Activated T-cell treated with anti-CD3 and anti-CD28 coated beads, Interleukin-2, amount 50 U/mL, for 24 hours (primary cell): ENCODE results near the gene CDV3.
"Not testable (repeated sequence)": the region's sequence is repeated elsewhere in the genome, so short reads cannot be mapped to it uniquely, and the experiment has no call there.

Experiments used
- DNase-seq: peaks from one replicate; pipeline ENCODE4 v3.0.0-alpha.2; 2020
- H3K27ac Mint-ChIP-seq: 2 replicates; pipeline ENCODE4 v1.8.0; 2020; ENCODE audit warnings: mild to moderate bottlenecking, mixed read lengths
- H3K27me3 Mint-ChIP-seq: 2 replicates; pipeline ENCODE4 v1.8.0; 2020; ENCODE audit warnings: mixed read lengths
- H3K36me3 Mint-ChIP-seq: 2 replicates; pipeline ENCODE4 v1.8.0; 2020; ENCODE audit warnings: low read depth, mixed read lengths
- H3K4me1 Mint-ChIP-seq: 2 replicates; pipeline ENCODE4 v1.8.0; 2020; ENCODE audit warnings: low read depth, mixed read lengths
- H3K4me3 Mint-ChIP-seq: 2 replicates; pipeline ENCODE4 v1.8.0; 2020; ENCODE audit warnings: mild to moderate bottlenecking, moderate library complexity, mixed read lengths
- H3K9me3 Mint-ChIP-seq: 2 replicates; pipeline ENCODE4 v1.8.0; 2020; ENCODE audit warnings: mixed read lengths

The CDV3 gene, protein sequence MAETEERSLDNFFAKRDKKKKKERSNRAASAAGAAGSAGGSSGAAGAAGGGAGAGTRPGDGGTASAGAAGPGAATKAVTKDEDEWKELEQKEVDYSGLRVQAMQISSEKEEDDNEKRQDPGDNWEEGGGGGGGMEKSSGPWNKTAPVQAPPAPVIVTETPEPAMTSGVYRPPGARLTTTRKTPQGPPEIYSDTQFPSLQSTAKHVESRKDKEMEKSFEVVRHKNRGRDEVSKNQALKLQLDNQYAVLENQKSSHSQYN

DNA sequence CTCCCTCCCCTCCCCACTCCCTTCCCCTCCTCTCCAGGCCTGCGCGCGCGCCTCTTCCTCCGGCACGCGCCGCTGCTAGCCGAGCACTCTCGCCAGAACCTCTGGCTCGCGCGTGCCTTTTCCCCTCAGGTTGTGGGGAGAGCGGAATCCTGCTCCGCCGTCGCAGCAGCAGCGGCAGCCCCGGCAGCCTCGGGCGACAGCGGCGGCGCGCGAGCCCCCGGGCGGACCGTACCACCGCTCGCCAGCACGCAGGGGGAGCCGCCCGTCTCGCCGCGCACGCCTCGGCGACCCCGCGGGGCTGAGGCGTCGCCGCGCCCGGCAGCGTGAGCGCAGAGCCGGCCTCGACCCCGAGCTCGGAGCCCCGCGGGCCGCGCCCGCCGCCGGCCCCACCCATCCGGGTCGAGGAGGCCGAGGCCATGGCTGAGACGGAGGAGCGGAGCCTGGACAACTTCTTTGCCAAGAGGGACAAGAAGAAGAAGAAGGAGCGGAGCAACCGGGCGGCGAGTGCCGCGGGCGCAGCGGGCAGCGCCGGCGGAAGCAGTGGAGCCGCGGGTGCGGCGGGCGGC is at the start of gene CDV3:
Gene CDV3 (plus strand): TSS at position 58 of the 566 bp plus-strand sequence. CDS start 359 bp downstream, at position 417.
- Mint-ChIP-seq H3K4me1 (peaks cover 59% of the 10 kb centered on the region), H3K9me3 (no peaks in the 10 kb centered on the region), H3K36me3 (peaks cover 44% of the 10 kb centered on the region), H3K27me3 (no peaks in the 10 kb centered on the region), H3K27ac (peak within 1 kb of the TSS; percentile 96), H3K4me3 (peak within 1 kb of the TSS; percentile 91)
- no peak for DNase-seq

DNA sequence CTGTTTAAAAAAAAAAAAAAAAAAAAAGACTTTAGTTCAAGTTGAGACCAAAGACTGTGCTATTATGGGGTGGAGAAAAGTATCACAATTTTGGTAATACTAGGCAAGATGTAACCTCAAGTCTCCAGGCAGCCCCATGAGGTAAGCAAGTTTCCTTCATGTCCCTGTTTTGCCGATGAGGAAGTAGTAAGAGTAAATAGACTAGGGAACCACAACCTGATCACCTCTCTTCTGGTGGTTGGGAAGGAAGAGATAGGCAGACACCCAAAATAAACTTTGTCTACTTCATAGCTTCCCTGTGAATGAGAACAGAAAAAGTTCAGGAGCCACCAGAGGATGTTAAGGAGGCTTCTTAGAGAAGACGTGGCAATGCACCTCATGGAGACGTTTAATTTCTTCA is 49.7 kb upstream of the CDV3 start:
- H3K9me3 Mint-ChIP-seq, H3K27ac Mint-ChIP-seq, H3K36me3 Mint-ChIP-seq, H3K4me1 Mint-ChIP-seq, H3K27me3 Mint-ChIP-seq, H3K4me3 Mint-ChIP-seq, DNase-seq: not testable (repeated sequence)

DNA sequence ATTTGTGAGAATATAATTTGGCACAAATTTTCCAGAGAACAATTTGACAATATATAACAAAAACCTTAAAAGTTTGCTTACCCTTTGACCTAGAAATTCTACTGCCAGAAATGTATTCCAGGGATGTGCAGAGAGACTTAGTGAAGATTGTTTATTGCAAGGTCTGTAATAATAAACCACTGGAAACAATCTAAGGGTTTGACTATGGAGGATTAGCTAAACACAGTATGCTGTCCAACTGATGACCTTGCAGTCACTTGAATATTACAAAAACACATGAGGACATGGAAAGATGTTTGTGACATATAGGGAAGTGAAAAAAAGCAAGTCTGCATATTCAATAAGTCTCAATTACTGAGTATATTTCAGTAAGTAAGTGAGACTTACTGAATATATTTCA is 48.1 kb upstream of the CDV3 start:
- no peaks in the 10 kb centered on the region for H3K27me3 Mint-ChIP-seq
- no peaks in the 10 kb centered on the region for H3K36me3 Mint-ChIP-seq
- H3K27ac Mint-ChIP-seq: no peak overlapping the region
- no peak for DNase-seq
- H3K4me3 Mint-ChIP-seq: no peak overlapping the region
- H3K9me3 Mint-ChIP-seq: peaks cover 8% of the 10 kb centered on the region
- no peaks in the 10 kb centered on the region for H3K4me1 Mint-ChIP-seq

DNA sequence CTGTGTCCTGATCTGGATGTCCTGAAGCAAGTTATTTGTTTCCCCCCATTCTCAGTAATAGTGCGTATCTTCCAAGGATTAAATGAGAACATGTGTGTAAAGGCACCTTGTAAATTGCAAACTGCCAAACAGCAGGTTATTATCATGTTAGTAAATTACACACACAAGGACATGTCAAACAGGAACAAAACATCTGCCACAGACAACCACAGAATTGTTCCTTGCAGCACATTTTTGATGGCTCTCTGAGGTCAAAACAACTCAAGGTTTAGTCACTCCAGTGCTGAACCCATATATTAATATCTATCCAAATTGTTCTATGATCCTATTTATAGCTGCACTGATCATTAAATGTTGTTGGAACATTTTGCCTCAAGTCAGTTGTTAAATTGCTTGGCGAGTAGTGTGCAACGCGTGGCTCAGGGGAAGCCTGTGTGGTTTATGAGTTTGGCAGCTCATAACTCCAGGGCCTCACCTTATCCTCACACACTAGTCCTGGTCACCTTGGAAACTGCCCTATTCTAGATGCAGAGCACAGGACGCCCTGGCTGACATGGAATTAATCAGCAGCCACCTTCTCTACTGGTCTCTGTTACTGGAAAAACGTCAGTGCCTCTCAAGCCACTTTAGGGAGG is 46.3 kb upstream of the CDV3 start:
- H3K9me3 Mint-ChIP-seq: peaks cover 8% of the 10 kb centered on the region
- no peak overlapping the region for H3K27ac Mint-ChIP-seq
- H3K4me3 Mint-ChIP-seq: no peak overlapping the region
- no peak for DNase-seq
- no peaks in the 10 kb centered on the region for H3K36me3 Mint-ChIP-seq
- no peaks in the 10 kb centered on the region for H3K4me1 Mint-ChIP-seq
- H3K27me3 Mint-ChIP-seq: no peaks in the 10 kb centered on the region

DNA sequence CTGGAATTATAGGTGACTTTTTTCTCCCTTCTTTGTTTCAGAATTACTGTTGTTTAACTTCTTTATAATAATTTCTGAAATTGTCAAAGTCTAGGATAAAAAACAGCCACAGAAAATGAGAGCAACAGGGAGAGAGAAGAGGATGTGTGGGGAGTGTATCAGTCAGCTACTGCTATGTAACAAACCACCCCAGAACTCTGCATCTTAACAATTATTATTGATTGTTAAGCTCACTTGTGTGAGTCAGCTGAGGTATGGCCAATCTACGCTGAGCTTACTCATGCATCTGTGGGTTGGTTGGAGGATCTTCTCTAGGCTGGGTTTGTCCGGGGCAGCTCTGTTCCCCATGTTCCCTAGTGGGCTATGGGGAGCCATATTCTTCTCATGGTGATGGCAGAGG is 43.7 kb upstream of the CDV3 start:
- Mint-ChIP-seq H3K36me3 (no peaks in the 10 kb centered on the region), H3K27me3 (no peaks in the 10 kb centered on the region), H3K9me3 (peaks cover 8% of the 10 kb centered on the region), H3K4me3 (no peak overlapping the region), H3K4me1 (no peaks in the 10 kb centered on the region), H3K27ac (no peak overlapping the region)
- DNase-seq: no peak

DNA sequence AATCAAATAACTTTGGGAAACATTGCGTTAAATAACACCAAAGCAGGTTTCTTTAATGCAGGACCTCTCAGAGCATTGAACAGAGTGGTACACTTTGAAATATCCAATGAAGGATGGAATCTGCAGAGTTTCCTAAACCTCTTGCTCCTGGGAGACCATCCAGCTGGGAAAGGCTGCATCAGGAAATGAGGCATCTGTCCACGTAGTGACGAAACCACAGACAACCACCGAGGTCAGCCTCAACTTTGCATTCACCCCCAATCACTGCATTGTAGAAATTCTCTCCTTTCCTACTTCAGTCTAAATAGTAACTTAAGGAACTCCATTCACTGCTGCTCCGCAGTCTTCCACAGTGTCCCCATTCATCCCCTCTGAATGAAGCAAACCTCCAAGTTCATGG is 41.5 kb upstream of the CDV3 start:
- Mint-ChIP-seq H3K4me3 (no peak overlapping the region), H3K9me3 (peaks cover 8% of the 10 kb centered on the region), H3K36me3 (no peaks in the 10 kb centered on the region), H3K4me1 (no peaks in the 10 kb centered on the region), H3K27me3 (no peaks in the 10 kb centered on the region), H3K27ac (no peak overlapping the region)
- DNase-seq: no peak

DNA sequence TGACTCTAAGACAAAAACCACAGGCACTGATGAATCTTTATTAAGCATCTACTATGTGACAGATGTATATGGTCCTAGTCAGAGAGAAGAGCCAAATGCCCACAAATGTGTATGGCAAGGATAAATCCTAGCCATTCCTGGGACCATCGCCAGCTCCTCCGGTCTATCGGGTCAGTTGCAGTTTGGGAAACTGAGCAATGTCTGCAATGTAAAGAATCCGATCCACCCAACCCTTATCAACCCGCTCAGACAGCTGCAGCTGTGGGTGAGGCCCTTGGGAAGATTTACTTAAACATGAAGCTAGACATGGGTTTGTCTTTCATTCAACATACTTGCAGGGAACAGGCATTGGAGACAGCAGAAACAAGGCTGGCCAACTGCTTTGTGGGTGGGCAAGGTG is 40.5 kb upstream of the CDV3 start:
- H3K27ac Mint-ChIP-seq: no peak overlapping the region
- peaks cover 8% of the 10 kb centered on the region for H3K9me3 Mint-ChIP-seq
- H3K36me3 Mint-ChIP-seq: no peaks in the 10 kb centered on the region
- no peak overlapping the region for H3K4me3 Mint-ChIP-seq
- DNase-seq: no peak
- no peaks in the 10 kb centered on the region for H3K4me1 Mint-ChIP-seq
- no peaks in the 10 kb centered on the region for H3K27me3 Mint-ChIP-seq

DNA sequence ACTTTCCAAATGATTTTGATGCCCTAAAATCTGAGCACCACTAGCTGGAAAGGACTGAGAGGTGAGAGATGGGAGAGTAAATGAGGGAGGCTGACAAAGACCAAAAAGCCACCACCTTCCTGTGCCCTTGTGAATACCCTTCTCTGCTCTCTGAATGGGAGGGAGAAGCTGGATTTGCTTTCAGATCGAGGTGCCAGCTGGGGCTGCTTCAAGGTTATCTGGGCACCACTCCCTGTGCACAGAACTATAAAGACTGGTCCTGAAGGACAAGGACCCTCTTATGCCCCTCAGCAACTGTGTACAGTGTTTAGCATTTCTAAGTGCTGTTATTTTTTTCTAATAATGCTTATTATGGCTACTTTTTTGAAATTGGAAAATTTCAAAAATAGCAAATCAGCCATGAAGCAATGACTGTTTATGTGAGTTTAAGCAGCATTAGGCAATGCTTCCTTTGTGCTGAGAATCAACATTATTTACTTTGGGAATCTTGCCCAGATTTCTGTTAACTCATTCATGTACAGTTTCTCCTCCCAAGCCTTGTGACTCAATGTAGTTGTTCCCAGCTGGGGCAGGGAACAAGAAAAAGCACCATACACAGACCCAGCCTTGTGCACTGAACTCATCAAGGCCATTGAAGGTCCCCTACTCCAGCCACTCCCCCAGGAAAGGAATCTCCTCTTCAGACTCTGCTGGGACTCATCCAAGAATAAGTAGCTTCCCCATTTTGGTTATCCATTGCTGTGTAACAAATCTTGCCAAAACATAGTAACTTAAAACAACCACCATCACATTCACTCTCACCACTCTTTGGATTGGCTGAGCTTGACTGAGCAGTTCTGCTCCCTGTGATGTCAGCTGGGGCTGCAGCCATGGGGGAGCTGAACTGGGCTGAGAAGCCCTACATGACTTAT is 37.3 kb upstream of the CDV3 start:
- peaks cover 1% of the 10 kb centered on the region for H3K4me1 Mint-ChIP-seq
- no peaks in the 10 kb centered on the region for H3K9me3 Mint-ChIP-seq
- H3K36me3 Mint-ChIP-seq: no peaks in the 10 kb centered on the region
- H3K27me3 Mint-ChIP-seq: no peaks in the 10 kb centered on the region
- H3K4me3 Mint-ChIP-seq: no peak overlapping the region
- no peak for DNase-seq
- no peak overlapping the region for H3K27ac Mint-ChIP-seq

DNA sequence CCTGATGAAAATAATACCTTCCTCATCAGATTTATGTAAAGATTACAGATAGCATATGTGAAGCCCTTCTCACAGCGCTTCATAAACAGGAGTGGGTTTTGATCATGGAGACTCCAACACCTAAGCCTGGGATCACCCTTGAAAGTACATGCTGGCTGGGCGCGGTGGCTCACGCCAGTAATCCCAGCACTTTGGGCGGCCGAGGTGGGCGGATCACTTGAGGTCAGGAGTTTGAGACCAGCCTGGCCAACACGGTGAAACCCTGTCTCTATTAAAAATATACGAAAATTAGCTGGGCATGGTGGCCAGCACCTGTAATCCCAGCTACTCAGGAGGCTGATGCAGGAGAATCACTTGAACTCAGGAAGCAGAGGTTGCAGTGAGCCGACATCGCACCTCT is 36.4 kb upstream of the CDV3 start:
- H3K4me1 Mint-ChIP-seq, DNase-seq, H3K27ac Mint-ChIP-seq, H3K9me3 Mint-ChIP-seq, H3K27me3 Mint-ChIP-seq, H3K36me3 Mint-ChIP-seq, H3K4me3 Mint-ChIP-seq: not testable (repeated sequence)

DNA sequence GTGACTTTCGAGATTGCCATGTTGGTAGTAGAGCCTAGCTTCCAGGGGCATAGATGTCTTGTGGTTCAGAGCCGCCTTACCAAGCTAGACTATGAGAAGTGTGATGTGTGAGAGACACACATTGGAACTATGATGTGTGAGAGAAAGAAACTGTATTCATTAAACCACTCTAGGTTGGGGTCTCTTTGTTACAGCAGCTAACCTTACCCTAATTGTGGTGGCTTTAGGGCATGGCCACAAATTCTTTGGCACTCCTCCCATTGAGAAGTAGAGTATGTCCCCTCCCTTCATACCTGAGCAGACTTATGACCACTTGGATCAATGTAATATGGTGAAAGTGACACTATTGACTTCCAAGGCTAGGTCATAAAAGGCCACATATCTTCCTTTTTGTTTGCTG is 35.3 kb upstream of the CDV3 start:
- Mint-ChIP-seq H3K4me3 (no peak overlapping the region), H3K27me3 (no peaks in the 10 kb centered on the region), H3K9me3 (no peaks in the 10 kb centered on the region), H3K4me1 (peaks cover 2% of the 10 kb centered on the region), H3K27ac (no peak overlapping the region), H3K36me3 (no peaks in the 10 kb centered on the region)
- no peak for DNase-seq

DNA sequence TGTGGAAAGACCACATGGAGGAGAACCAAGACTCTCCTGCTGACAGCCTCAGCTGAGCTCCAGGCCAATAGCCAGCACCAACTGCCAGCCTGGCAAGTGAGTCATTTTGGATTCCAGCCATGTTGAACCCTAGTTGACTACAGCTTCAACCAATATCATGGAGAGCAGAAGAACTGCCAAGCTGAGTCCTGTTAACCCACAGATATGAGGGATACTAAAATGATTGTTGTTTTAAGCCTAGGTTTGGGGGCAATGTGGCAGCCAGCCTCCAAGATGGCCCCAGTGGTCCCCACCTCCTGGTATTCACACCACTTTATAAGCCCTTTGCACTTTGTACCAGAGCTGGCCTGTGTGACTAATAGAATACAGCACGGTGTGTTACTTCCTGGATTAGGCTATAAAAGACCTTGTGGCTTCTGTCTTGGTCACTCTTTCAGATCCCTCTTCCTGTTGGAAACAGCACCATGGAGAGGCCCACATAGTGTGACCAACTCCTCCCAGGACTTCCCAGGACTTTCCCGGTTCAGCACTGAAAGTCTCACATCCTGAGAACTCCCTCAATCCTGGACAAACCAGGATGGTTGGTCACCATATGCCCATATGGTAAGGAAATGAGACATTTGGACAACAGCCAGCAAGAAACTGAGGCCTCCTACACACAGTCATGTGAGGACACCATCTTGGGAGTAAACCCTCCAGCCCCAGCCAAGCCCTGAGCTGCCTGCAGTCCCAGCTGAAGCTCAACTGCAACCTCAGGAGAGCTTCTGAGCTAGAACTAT is 32.4 kb upstream of the CDV3 start:
- no peak for DNase-seq
- peaks cover 2% of the 10 kb centered on the region for H3K4me1 Mint-ChIP-seq
- H3K9me3 Mint-ChIP-seq: no peaks in the 10 kb centered on the region
- no peaks in the 10 kb centered on the region for H3K36me3 Mint-ChIP-seq
- no peak overlapping the region for H3K4me3 Mint-ChIP-seq
- H3K27ac Mint-ChIP-seq: no peak overlapping the region
- H3K27me3 Mint-ChIP-seq: no peaks in the 10 kb centered on the region

DNA sequence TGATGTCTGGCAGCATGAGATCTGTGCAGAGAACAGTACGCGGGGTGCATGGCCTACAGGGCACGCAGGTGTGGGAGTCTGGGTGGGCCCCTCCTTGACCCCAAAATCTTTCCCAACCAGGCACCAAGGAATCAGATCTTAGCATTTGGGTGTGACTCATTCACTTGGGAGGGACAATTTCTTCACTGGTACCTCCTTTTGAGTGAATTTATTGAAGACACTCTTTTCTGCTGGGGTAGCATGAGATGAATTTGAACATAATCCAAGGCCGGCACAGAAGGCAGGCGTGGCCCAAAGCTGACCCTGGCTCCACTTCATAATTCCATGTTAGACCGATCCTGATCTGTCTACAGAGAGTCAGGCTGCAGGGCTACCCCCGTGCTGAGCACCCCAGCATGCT is 30.6 kb upstream of the CDV3 start:
- H3K9me3 Mint-ChIP-seq: no peaks in the 10 kb centered on the region
- H3K27me3 Mint-ChIP-seq: no peaks in the 10 kb centered on the region
- no peak overlapping the region for H3K4me3 Mint-ChIP-seq
- peaks cover 2% of the 10 kb centered on the region for H3K4me1 Mint-ChIP-seq
- H3K36me3 Mint-ChIP-seq: no peaks in the 10 kb centered on the region
- H3K27ac Mint-ChIP-seq: no peak overlapping the region
- DNase-seq: no peak

DNA sequence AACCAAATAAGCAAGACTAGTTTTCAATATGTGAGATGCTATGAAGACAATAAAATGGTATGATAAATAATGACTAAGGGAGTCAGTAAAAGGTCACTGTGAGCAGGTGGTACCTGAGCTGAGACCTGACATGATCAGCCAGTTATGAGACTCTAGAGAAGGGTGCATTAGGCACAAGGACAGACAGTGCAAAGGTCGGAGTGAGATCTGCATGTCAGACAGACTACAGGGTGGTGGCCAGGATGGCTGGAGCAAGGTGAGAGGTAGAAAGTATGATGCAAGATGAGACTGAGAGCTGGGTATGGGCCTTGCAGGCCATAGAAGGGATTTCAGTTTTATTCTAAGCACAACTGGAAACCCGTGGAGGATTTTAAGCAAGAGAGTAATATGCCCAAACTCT is 28.5 kb upstream of the CDV3 start:
- not testable (repeated sequence) for H3K36me3 Mint-ChIP-seq, H3K4me1 Mint-ChIP-seq

DNA sequence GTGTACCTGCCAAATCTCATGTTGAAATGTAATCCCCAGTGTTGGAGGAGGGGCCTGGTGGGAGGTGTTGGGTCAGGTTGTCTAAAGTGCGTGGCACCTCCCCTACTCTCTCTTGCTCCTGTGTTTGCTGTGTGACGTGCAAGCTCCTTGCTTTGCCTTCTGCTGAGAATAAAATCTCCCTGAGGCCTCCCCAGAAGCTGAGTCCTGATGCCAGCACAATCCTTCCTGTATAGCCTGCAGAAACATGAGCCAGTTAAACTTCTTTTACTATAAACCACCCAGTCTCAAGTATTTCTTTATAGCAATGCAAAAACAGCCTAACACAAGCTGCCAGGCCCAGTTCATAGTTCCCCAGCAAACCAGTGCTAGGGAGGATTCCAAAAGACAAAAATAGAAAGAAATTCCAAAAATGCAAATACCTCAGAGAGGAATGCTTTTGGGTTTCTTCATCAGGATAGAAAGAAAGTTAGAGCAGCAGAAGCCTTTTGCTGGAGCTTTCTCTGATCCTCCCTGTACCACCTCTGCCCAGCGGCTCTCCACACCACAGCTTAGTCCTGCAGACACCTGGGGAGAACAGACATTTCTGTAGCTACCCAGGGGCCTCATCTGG is 25.9 kb upstream of the CDV3 start:
- Mint-ChIP-seq H3K27ac (no peak overlapping the region), H3K4me3 (no peak overlapping the region), H3K27me3 (no peaks in the 10 kb centered on the region), H3K4me1 (no peaks in the 10 kb centered on the region), H3K36me3 (no peaks in the 10 kb centered on the region), H3K9me3 (no peaks in the 10 kb centered on the region)
- DNase-seq: no peak

More for the DNA sequence above, 28.5 kb upstream of the CDV3 start:
- H3K4me3 Mint-ChIP-seq, H3K27me3 Mint-ChIP-seq, DNase-seq, H3K27ac Mint-ChIP-seq, H3K9me3 Mint-ChIP-seq: not testable (repeated sequence)
